T-helper 2 cell treated with Interferon-gamma antibody and Interleukin-4, amounts not matched to agents 100 ng/mL and 5 ng/mL, for 36 hours (primary cell): ENCODE results near the gene LTV1. TPM values are rescaled to one million over a fixed set of nuclear protein-coding genes. Genes with fewer than 3 reads are reported as not detected.
"Not testable (repeated sequence)": the region's sequence is repeated elsewhere in the genome, so short reads cannot be mapped to it uniquely, and the experiment has no call there.

Experiments
- intact Hi-C: fragments of 100-400 bp; cut with micrococcal nuclease; formaldehyde crosslinking; loops from one replicate; pipeline ENCODE4 v1.15.1; 2023
- total RNA-seq: library from RNA; stranded (reverse); gene quantifications from 2 replicates; pipeline ENCODE4 v1.2.3, GENCODE V29; 2022

The LTV1 gene
- total RNA-seq, 1 donor from 2014 or later = 32.6 TPM

- intact Hi-C loops = loop anchor here (2.0 to 10.0 kb wide), 6 partner anchors 222 to 1698 kb away; partner anchors contain the start of genes AIG1, HIVEP2, NMBR and VTA1
Measured at GRCh38 chr6:143842461-143842901, 657 bp upstream of the LTV1 start.

DNA sequence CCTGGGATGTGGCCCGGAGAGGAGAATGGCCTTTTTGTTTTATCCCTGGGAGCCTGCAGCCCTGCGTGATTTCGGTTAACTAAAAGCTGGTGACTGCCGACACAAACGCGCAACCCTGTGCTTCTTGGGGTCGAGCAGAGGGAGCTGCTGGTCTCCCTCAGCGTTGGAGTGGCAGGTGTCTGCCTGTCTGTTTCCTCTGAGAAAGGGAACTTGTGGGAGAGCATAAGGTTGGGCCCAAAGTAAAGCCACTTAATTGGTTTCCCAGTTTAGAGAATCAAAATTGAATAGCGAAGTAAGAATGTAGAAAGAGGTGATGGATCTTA lies 500 bp downstream of the LTV1 start:
- intact Hi-C loops = loop anchor here (1.0 to 10.0 kb wide), 13 partner anchors 221 to 1699 kb away; partner anchors contain the start of genes ADAT2, AIG1, HIVEP2 and NMBR

- intact Hi-C loops = loop anchor here (5.0 to 10.0 kb wide), 5 partner anchors 307 to 1699 kb away; partner anchors contain the start of genes AIG1, HIVEP2, NMBR and VTA1
Measured at GRCh38 chr6:143844006-143844405, 868 bp downstream of the LTV1 start.

- intact Hi-C loops = loop anchor here (10.0 kb wide), 2 partner anchors 900 to 1700 kb away; partner anchors contain the start of genes HIVEP2, NMBR and VTA1
Measured at GRCh38 chr6:143845033-143845432, 1.9 kb downstream of the LTV1 start.

DNA sequence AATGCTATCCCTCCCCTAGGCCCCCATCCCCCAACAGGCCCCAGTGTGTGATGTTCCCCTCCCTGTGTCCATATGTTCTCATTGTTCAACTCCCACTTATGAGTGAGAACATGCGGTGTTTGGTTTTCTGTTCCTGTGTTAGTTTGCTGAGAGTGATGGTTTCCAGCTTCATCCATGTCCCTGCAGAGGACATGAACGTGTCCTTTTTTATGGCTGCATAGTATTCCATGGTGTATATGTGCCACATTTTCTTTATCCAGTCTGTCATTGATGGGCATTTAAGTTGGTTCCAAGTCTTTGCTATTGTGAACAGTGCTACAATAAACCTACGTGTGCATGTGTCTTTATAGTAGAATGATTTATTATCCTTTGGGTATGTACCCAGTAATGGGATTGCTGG lies 8.6 kb downstream of the LTV1 start:
- intact Hi-C loops = not testable (repeated sequence)

DNA sequence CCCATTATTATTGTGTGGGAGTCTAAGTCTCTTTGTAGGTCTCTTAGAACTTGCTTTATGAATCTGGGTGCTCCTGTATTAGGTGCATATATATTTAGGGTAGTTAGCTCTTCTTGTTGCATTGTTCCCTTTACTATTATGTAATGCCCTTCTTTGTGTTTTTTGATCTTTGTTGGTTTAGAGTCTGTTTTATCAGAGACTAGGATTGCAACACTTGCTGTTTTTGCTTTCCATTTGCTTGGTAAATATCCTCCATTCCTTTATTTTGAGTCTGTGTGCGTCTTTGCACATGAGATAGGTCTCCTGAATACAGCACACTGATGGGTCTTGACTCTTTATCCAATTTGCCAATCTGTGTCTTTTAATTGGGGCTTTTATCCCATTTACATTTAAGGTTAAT lies 11.9 kb downstream of the LTV1 start:
- intact Hi-C loops = not testable (repeated sequence)

- intact Hi-C loops = not testable (repeated sequence)
Measured at GRCh38 chr6:143856762-143857161, 13.6 kb downstream of the LTV1 start.

- intact Hi-C loops = no loop called here
Measured at GRCh38 chr6:143857651-143858050, 14.5 kb downstream of the LTV1 start.

DNA sequence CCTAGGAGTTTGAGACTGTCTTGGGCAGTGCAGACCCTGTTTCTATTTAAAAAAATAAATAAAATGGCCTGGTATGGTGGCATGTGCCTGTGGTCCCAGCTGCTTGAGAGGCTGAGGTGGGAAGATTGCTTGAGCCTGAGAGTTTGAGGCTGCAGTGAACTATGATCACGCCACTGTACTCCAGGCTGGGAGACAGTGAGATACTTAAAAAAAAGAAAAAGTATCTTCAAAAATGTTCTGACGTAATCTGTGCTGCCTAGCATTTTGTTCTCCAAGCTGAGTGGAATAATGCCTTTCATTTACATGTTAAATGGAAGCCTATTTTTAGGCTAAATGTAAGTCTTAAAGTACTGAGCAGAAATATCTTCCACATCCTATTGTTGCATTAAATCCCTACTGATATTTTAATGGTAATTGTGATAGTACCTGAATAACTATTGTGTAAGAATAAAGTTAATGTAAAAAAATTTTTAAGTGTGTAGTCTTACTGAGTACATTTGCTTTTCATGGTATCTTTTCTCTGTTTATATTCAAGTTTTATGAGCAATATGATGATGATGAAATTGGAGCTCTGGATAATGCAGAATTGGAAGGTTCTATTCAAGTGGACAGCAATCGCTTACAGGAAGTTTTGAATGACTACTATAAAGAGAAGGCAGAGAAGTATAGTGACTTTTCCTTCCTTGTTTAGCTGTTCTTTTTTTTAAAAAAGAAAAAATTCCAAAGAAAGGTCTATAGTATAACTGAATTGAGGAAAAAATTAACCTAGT lies 16.9 kb downstream of the LTV1 start:
- intact Hi-C loops = no loop called here

DNA sequence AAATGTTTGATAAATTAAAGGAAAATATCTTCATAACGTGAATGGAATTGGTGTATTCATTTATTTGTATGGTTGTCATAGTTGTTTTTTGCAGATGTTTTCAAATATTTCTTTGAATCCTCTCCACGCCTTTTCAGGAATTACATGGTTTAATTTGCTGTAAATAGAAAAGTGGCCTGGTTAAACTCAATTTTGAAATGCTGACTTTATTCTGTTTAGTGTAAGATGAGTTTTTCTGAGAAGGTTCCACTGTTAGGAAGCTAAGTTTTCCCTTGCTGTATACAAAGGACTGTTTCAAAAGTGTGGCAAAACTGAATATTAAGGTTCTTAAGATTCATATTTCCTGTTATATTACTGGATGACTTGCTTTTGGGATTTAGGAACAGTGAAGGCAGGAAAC lies 20.6 kb downstream of the LTV1 start:
- intact Hi-C loops = no loop called here

DNA sequence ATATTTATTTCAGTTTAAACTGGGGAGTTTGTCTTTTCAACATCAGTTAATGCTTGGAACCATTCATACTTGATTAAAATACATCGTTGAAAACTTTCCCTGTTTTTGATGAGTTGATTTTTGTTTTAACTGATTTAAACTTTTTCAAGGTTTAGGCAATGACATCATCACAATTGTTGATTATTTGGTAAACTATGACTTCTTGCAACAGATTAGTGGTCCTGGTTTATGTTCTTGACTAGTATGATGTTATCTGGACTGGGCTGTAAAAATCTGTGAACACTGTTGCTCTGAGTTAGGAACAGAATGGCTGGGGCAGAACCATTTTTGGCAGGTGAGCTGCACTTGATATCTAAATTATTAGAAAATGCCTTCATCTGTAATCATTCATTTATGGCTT lies 21.1 kb downstream of the LTV1 start, which contains the start of gene ZC2HC1B:
Gene ZC2HC1B (plus strand): TSS at position 241 of the 400 bp plus-strand sequence. CDS start 66 bp downstream, at position 307.
- intact Hi-C loops = no loop called here

DNA sequence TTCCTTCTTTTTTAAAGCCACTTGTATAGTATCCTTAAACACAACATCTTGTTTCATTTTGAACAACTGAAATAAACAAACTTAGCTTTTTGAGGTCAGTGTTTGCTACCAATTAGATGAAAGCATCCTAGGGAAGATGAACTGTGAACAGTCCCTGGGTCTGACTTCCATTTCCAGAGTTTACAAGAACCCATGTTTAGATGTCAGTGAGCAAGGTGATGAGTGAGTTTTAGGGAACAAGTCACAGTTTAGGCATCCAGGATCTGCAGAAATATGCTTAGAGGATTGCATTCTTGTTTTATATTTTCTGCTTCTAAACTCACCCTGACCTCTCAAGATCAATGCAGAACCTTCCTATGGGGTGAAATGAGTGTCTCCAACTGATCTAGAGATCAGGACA lies 24.1 kb downstream of the LTV1 start:
- intact Hi-C loops = no loop called here

DNA sequence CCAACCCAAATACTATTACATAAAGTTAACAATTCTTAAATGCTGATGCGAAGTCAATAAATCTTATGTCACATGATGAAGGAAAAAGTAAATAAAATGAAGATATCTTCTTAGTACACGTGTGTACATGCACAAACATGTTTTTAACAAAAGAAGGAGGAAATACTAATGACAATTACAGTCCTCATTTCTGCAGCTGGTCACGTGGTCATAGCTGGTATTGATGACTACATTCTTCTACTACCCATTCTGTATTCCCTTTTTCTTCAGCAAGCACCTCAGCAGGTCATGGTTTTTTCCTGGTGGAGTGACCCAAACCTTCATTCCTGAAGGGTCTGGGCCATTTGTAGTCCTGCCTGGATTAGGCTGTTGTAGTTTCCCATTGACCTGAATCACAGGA lies 25.7 kb downstream of the LTV1 start:
- intact Hi-C loops = not testable (repeated sequence)

- intact Hi-C loops = not testable (repeated sequence)
Measured at GRCh38 chr6:143871202-143871730, 28.1 kb downstream of the LTV1 start.

- intact Hi-C loops = no loop called here
Measured at GRCh38 chr6:143872201-143872600, 29.1 kb downstream of the LTV1 start.

DNA sequence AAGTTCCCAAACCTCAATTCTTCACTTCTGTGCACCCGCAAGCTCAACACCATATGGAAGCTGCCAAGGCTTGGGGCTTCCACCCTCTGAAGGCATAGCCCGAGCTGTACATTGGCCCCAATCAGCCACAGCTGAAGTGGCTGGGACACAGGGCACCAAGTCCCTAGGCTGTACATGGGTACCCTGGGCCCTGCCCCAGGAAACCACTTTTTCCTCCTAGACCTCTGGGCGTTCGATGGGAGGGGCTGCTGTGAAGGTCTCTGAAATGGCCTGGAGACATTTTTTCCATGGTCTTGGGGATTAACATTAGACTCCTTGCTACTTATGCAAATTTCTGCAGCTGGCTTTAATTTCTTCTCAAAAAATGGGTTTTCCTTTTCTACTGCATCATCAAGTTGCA lies 30.5 kb downstream of the LTV1 start:
- intact Hi-C loops = not testable (repeated sequence)

DNA sequence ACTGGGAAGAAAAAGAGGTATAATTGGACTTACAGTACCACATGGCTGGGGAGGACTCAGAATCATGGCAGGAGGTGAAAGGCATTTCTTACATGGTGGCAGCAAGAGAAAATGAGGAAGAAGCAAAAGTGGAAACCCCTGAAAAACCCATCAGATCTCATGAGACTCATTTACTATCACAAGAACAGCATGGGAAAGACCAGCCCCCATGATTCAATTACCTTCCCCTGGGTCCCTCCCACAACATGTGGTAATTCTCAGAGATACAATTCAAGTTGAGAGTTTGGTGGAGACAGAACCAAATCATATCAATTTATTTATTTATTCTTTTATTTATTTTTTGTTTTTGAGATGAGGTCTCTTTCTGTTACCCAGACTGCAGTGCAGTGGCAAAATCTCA lies 31.4 kb downstream of the LTV1 start:
- intact Hi-C loops = not testable (repeated sequence)

- intact Hi-C loops = no loop called here
Measured at GRCh38 chr6:143877584-143878271, 34.6 kb downstream of the LTV1 start.

- intact Hi-C loops = no loop called here
Measured at GRCh38 chr6:143878272-143878760, 35.2 kb downstream of the LTV1 start.

DNA sequence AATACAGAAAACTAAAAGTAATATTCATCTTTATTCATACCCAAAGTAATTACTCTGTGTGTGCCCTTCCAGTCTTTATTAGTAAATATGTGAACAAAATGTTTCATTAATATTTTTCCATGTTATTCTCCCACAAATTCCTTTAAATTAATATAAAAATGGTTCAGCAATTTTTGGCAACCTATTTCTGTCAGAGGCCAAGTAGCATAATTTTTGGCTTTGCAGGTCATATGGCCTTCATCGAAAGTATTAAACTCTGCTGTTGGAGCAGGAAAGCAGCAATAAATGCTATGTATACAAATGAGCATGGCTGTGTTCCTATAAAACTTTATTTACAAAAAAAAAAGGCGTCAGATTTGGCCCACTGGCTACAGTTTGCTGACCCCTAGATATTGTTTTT lies 37.3 kb downstream of the LTV1 start:
- intact Hi-C loops = no loop called here

GRCh38 chr6:143882401-143882930 lies 39.3 kb downstream of the LTV1 start:
- intact Hi-C loops = no loop called here
